Activated CD8-positive, alpha-beta memory T cell treated with anti-CD3 and anti-CD28 coated beads, Interleukin-2, amount 10 ng/mL, durations not matched to agents 7 days and 5 days (primary cell): ENCODE data around the gene ATXN8OS. TPM values are rescaled to one million over a fixed set of nuclear protein-coding genes. Genes with fewer than 3 reads are reported as not detected.

Experiments used
- ATAC-seq: fragments of 150-1000 bp; cut with Tn5 transposase; one replicate; pipeline ENCODE4 v1.10.0; 2021; ENCODE audit warnings: moderate library complexity
- CTCF ChIA-PET: fragments of 350-600 bp; sonication (Branson Sonifier 250); formaldehyde crosslinking; loops from one replicate; lab custom pipeline; 2021; ENCODE audit warnings: antibody characterized with exemption; lab: Charles Lee
- DNase-seq: peaks from one replicate; pipeline ENCODE4 v3.0.0-alpha.2; 2020
- H3K27ac Mint-ChIP-seq: one replicate; pipeline ENCODE4 v1.8.0; 2021; ENCODE audit warnings: mild to moderate bottlenecking, mixed read lengths
- H3K27me3 Mint-ChIP-seq: one replicate; pipeline ENCODE4 v1.8.0; 2021; ENCODE audit warnings: mixed read lengths
- H3K36me3 Mint-ChIP-seq: one replicate; pipeline ENCODE4 v1.8.0; 2021; ENCODE audit warnings: mild to moderate bottlenecking, mixed read lengths
- H3K4me1 Mint-ChIP-seq: one replicate; pipeline ENCODE4 v1.8.0; 2021; ENCODE audit warnings: mixed read lengths
- H3K4me3 Mint-ChIP-seq: one replicate; pipeline ENCODE4 v1.8.0; 2021; ENCODE audit warnings: mild to moderate bottlenecking, moderate library complexity, mixed read lengths
- H3K9me3 Mint-ChIP-seq: one replicate; pipeline ENCODE4 v1.8.0; 2022; ENCODE audit warnings: low read depth, mixed read lengths
- total RNA-seq, 2 experiments: library from RNA; stranded (reverse); gene quantifications; one replicate each; pipeline ENCODE4 v1.2.3, GENCODE V29; 2021

ATXN8OS gene
- total RNA-seq, 2 experiments from 2014 or later = not detected

GRCh38 chr13:70162141-70162540 lies 54.5 kb downstream of the ATXN8OS start:
- Mint-ChIP-seq H3K27ac (no peak overlapping the region), H3K9me3 (peaks cover 10% of the 10 kb centered on the region)
- ATAC-seq = no peak

GRCh38 chr13:70170689-70171088 lies 63.1 kb downstream of the ATXN8OS start:
- CTCF ChIA-PET = no interaction called here
- no peaks in the 10 kb centered on the region for H3K36me3 Mint-ChIP-seq

More at GRCh38 chr13:70162141-70162540, 54.5 kb downstream of the ATXN8OS start:
- H3K36me3 Mint-ChIP-seq = no peaks in the 10 kb centered on the region
- H3K27me3 Mint-ChIP-seq = no peaks in the 10 kb centered on the region
- H3K4me3 Mint-ChIP-seq = no peak overlapping the region
- no peaks in the 10 kb centered on the region for H3K4me1 Mint-ChIP-seq
- CTCF ChIA-PET = no interaction called here
- no peak for DNase-seq

GRCh38 chr13:70171151-70171550 lies 63.5 kb downstream of the ATXN8OS start:
- ATAC-seq (no peak), DNase-seq (no peak)
- no peaks in the 10 kb centered on the region for H3K27me3 Mint-ChIP-seq
- peaks cover 9% of the 10 kb centered on the region for H3K9me3 Mint-ChIP-seq
- no peaks in the 10 kb centered on the region for H3K36me3 Mint-ChIP-seq
- CTCF ChIA-PET = no interaction called here
- no peak overlapping the region for H3K27ac Mint-ChIP-seq
- no peaks in the 10 kb centered on the region for H3K4me1 Mint-ChIP-seq
- no peak overlapping the region for H3K4me3 Mint-ChIP-seq

More at GRCh38 chr13:70170689-70171088, 63.1 kb downstream of the ATXN8OS start:
- no peak overlapping the region for H3K27ac Mint-ChIP-seq
- H3K27me3 Mint-ChIP-seq = no peaks in the 10 kb centered on the region
- ATAC-seq = no peak
- H3K9me3 Mint-ChIP-seq = peaks cover 9% of the 10 kb centered on the region
- H3K4me3 Mint-ChIP-seq = no peak overlapping the region
- no peak for DNase-seq
- H3K4me1 Mint-ChIP-seq = no peaks in the 10 kb centered on the region

GRCh38 chr13:70172946-70173597 lies 65.4 kb downstream of the ATXN8OS start:
- no peak overlapping the region for H3K4me3 Mint-ChIP-seq
- ATAC-seq = no peak
- no peaks in the 10 kb centered on the region for H3K36me3 Mint-ChIP-seq
- H3K27me3 Mint-ChIP-seq = no peaks in the 10 kb centered on the region
- CTCF ChIA-PET = no interaction called here
- H3K27ac Mint-ChIP-seq = no peak overlapping the region
- no peaks in the 10 kb centered on the region for H3K4me1 Mint-ChIP-seq
- peaks cover 9% of the 10 kb centered on the region for H3K9me3 Mint-ChIP-seq
- DNase-seq = no peak

- DNase-seq (no peak), ATAC-seq (no peak)
- no peaks in the 10 kb centered on the region for H3K27me3 Mint-ChIP-seq
- no peaks in the 10 kb centered on the region for H3K36me3 Mint-ChIP-seq
- CTCF ChIA-PET = no interaction called here
- no peak overlapping the region for H3K4me3 Mint-ChIP-seq
- no peak overlapping the region for H3K27ac Mint-ChIP-seq
- no peaks in the 10 kb centered on the region for H3K4me1 Mint-ChIP-seq
- H3K9me3 Mint-ChIP-seq = peaks cover 6% of the 10 kb centered on the region
These were observed 66.0 kb downstream of the ATXN8OS start for GRCh38 chr13:70173598-70173959.

- Mint-ChIP-seq H3K36me3 (no peaks in the 10 kb centered on the region), H3K4me1 (no peaks in the 10 kb centered on the region), H3K9me3 (peaks cover 6% of the 10 kb centered on the region), H3K27ac (no peak overlapping the region), H3K27me3 (no peaks in the 10 kb centered on the region), H3K4me3 (no peak overlapping the region)
- CTCF ChIA-PET = no interaction called here
- DNase-seq = no peak
- ATAC-seq = no peak
These were observed 70.7 kb downstream of the ATXN8OS start for GRCh38 chr13:70178346-70178745.

Other genes starting within 250 kb of the ATXN8OS start
- not detected for gene KLHL1, start 626 bp downstream of the ATXN8OS start, total RNA-seq